Smooth muscle cell of the umbilical artery (primary cell): ENCODE results near the gene PALMD. TPM values are rescaled to one million over a fixed set of nuclear protein-coding genes. Genes with fewer than 3 reads are reported as not detected.

Experiments used
- total RNA-seq: library from RNA; depleted of rRNA; stranded (reverse); fragments of >200 nt; gene quantifications from 2 replicates; pipeline ENCODE4 v1.2.3, GENCODE V29; 2014

The PALMD gene
- total RNA-seq = 0.23 and 0.59 TPM in 2 replicates

GRCh38 chr1:99645699-99646531 is at the start of gene PALMD:
PALMD (plus strand) TSS chr1:99646113; CDS start chr1:99646318, 205 bp downstream.

Other genes starting within 250 kb of the PALMD start
- 12.0 and 27.6 TPM in 2 replicates for gene FRRS1, start 120.5 kb downstream of the PALMD start, total RNA-seq
- 13.7 and 22.5 TPM in 2 replicates for gene AGL, start 204.2 kb downstream of the PALMD start, total RNA-seq